Type B pancreatic cell (in vitro differentiated cells): Measurements from ENCODE around the gene AS3MT. TPM values are rescaled to one million over a fixed set of nuclear protein-coding genes. Genes with fewer than 3 reads are reported as not detected.

ENCODE experiments used
- DNase-seq: peaks from one replicate; pipeline ENCODE4 v3.0.0; 2021; ENCODE audit warnings: mixed read lengths; ENCODE audit not compliant: unreplicated experiment; ENCODE audit errors: extremely low spot score
- H3K27ac Mint-ChIP-seq: 2 replicates; pipeline ENCODE4 v1.8.0; 2021; ENCODE audit warnings: mild to moderate bottlenecking, mixed read lengths
- H3K27me3 Mint-ChIP-seq: 2 replicates; pipeline ENCODE4 v1.8.0; 2021; ENCODE audit warnings: mixed read lengths
- H3K36me3 Mint-ChIP-seq: 2 replicates; pipeline ENCODE4 v1.8.0; 2021; ENCODE audit warnings: mixed read lengths
- H3K4me1 Mint-ChIP-seq: one replicate; pipeline ENCODE4 v1.8.0; 2021; ENCODE audit warnings: mixed read lengths; ENCODE audit not compliant: unreplicated experiment
- H3K4me3 Mint-ChIP-seq: 2 replicates; pipeline ENCODE4 v1.8.0; 2021; ENCODE audit warnings: mild to moderate bottlenecking, mixed read lengths
- H3K9me3 Mint-ChIP-seq: 2 replicates; pipeline ENCODE4 v1.8.0; 2021; ENCODE audit warnings: mixed read lengths
- CTCF ChIP-seq: fragments of 200-600 bp; sonication (generic); conservative IDR thresholded peaks from 2 replicates; pipeline ENCODE4 v1.5.0; 2021; ENCODE audit warnings: antibody characterized with exemption, mild to moderate bottlenecking
- total RNA-seq: library from RNA; stranded (reverse); gene quantifications from 2 replicates; pipeline ENCODE4 v1.2.1, GENCODE V29; 2021; ENCODE audit warnings: low replicate concordance

AS3MT gene
- total RNA-seq, 1 donor from 2014 or later = 4.2 TPM

DNA sequence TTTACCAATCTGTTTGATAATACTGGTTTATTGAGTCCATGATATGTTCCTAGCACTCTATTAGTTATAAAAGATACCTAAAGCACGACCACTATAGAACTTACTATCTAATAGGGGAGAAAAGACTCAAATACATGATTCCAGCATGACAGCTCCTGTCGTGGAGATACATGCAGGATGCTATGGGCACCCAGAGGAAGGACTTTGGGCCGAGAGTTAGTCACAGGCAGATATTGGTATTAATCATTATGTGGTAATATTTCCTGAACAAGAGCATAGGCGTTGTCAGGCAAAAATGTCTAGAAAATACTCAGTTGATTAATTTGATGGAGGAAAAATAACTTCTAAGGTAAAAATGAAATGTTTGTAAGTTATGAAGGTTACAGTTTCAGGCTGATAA lies 80.6 kb downstream of the AS3MT start:
- Mint-ChIP-seq H3K27me3 (no peaks in the 10 kb centered on the region), H3K4me1 (peaks cover 18% of the 10 kb centered on the region), H3K9me3 (peaks cover 4% of the 10 kb centered on the region), H3K4me3 (no peak overlapping the region), H3K36me3 (peaks cover 9% of the 10 kb centered on the region), H3K27ac (no peak overlapping the region)
- TF ChIP-seq CTCF = no peak
- DNase-seq = no peak

DNA sequence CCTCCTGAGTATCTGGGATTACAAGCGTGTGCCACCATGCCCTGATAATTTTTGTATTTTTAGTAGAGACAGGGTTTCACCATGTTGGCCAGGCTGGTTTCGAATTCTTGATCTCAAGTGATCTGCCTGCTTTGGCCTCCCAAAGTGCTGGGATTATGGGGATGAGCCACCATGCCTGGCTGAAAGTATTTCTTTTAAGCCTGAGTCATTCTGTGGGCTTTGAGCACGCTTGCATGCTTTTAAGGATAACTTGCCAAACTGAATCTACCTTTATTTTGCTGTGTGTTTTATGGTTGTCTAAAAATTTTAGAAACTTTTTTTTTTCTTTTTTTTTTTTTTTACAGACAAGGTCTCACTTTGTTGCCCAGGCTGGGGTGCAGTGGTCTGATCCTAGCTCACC lies 82.0 kb downstream of the AS3MT start:
- H3K9me3 Mint-ChIP-seq = peaks cover 4% of the 10 kb centered on the region
- H3K4me1 Mint-ChIP-seq = peaks cover 5% of the 10 kb centered on the region
- H3K27me3 Mint-ChIP-seq = no peaks in the 10 kb centered on the region
- TF ChIP-seq CTCF = no peak
- no peak overlapping the region for H3K27ac Mint-ChIP-seq
- peaks cover 9% of the 10 kb centered on the region for H3K36me3 Mint-ChIP-seq
- no peak for DNase-seq
- no peak overlapping the region for H3K4me3 Mint-ChIP-seq

Other genes with a start within 250 kb of the AS3MT start
- 81.6 and 124 TPM in 2 replicates for gene TRIM8, start 225.0 kb upstream of the AS3MT start, total RNA-seq
- 12.2 and 15.8 TPM in 2 replicates for gene ARL3, start 155.1 kb upstream of the AS3MT start, total RNA-seq
- gene SFXN2, start 154.8 kb upstream of the AS3MT start, total RNA-seq = 27.8 and 35.8 TPM in 2 replicates
- gene WBP1L, start 125.5 kb upstream of the AS3MT start, total RNA-seq = 40.3 and 80.4 TPM in 2 replicates
- 0.14 TPM in 1 of 2 replicates, not detected in the other for gene CYP17A1, start 32.1 kb upstream of the AS3MT start, total RNA-seq
- 19.0 and 21.8 TPM in 2 replicates for gene BORCS7, start 15.2 kb upstream of the AS3MT start, total RNA-seq
- gene CNNM2, start 48.8 kb downstream of the AS3MT start, total RNA-seq = 9.8 and 12.0 TPM in 2 replicates